Suprapubic skin (tissue), 4 donors: Measurements from ENCODE around the gene ACAA1.

Source experiments
- CTCF ChIP-seq, 2 donors: fragments of 200-600 bp in 1 of 2; fragments of 450-650 bp in 1 of 2; sonication (generic) in 1 of 2; IDR thresholded peaks; one replicate each; pipeline ENCODE4 v1.5.1; 2016 to 2019; ENCODE audit warnings: antibody characterized with exemption in 2 of 2, mild to moderate bottlenecking in 1 of 2, moderate library complexity in 1 of 2
- POLR2A ChIP-seq, 2 donors: fragments of 450-650 bp; IDR thresholded peaks; one replicate each; pipeline ENCODE4 v1.6.1; 2017; ENCODE audit warnings: antibody characterized with exemption in 2 of 2, mild to moderate bottlenecking in 2 of 2, moderate library complexity in 2 of 2
- POLR2AphosphoS5 ChIP-seq, 3 donors: sonication (generic); formaldehyde crosslinking; IDR thresholded peaks; one replicate each; pipeline ENCODE4 v1.6.1; 2017; ENCODE audit warnings: antibody characterized with exemption in 3 of 3

- TF ChIP-seq CTCF (IDR thresholded peaks at IDR 0.05) (no peak), POLR2A (IDR thresholded peaks at IDR 0.05) (no peak), POLR2AphosphoS5 (IDR thresholded peaks at IDR 0.05) (no peak)
Measured at GRCh38 chr3:38083871-38084333, 53.0 kb downstream of the ACAA1 start.
